Erythroblast (primary cell): ENCODE results near the gene COA7.
A peak's percentile ranks its signal among the peaks of the same experiment; 100 is the strongest.
"Not testable (repeated sequence)": the region's sequence is repeated elsewhere in the genome, so short reads cannot be mapped to it uniquely, and the experiment has no call there.

Experiments used
- DNase-seq, 2 experiments: peaks; one replicate each; lab custom pipeline; 2025; lab: John Stamatoyannopoulos, UW
- GATA1 ChIP-seq: IDR thresholded peaks from 2 replicates; pipeline ENCODE4 v1.6.1; 2011; ENCODE audit warnings: low read depth, mild to moderate bottlenecking, control low read depth, low read length, moderate library complexity
- POLR2A ChIP-seq: IDR thresholded peaks from 2 replicates; pipeline ENCODE4 v1.6.1; 2011; ENCODE audit warnings: mild to moderate bottlenecking, low read length

The COA7 gene

GRCh38 chr1:52697795-52698674, at the start of gene COA7:
TSS of gene COA7 (minus strand) at chr1:52698347. CDS start at chr1:52698326, 21 bp downstream.
- peak; percentile 84 to 87 for DNase-seq

DNA sequence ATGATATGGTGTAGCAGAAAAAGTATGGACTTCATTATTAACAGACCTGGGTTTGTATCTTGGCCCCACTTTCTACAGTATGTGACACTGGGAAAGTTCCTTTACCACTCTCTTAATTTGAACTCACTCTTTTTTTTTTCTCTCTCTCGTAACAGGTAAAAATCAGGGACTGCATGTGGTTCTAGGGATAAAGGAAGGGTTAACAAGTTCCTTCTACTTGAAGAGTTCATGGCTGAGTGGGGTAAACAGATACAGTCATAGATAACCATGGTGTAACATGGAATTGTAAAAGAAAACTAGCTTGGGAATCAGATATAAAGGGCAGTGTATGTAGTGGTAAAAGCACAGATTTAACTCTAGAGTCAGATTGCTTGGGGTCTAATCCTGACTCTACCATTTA, 49.3 kb upstream of the COA7 start:
- no peak for DNase-seq
- TF ChIP-seq POLR2A: no peak

More at GRCh38 chr1:52697795-52698674, at the start of gene COA7:
- no peak for TF ChIP-seq GATA1
- TF ChIP-seq POLR2A: peak; percentile 60

- no peak for TF ChIP-seq GATA1
- TF ChIP-seq POLR2A: no peak
Observed at GRCh38 chr1:52746189-52746588, 48.0 kb upstream of the COA7 start.

GRCh38 chr1:52741259-52741658, 43.1 kb upstream of the COA7 start:
- TF ChIP-seq GATA1 (no peak), POLR2A (no peak)
- no peak for DNase-seq

More at GRCh38 chr1:52746189-52746588, 48.0 kb upstream of the COA7 start:
- DNase-seq: no peak

DNA sequence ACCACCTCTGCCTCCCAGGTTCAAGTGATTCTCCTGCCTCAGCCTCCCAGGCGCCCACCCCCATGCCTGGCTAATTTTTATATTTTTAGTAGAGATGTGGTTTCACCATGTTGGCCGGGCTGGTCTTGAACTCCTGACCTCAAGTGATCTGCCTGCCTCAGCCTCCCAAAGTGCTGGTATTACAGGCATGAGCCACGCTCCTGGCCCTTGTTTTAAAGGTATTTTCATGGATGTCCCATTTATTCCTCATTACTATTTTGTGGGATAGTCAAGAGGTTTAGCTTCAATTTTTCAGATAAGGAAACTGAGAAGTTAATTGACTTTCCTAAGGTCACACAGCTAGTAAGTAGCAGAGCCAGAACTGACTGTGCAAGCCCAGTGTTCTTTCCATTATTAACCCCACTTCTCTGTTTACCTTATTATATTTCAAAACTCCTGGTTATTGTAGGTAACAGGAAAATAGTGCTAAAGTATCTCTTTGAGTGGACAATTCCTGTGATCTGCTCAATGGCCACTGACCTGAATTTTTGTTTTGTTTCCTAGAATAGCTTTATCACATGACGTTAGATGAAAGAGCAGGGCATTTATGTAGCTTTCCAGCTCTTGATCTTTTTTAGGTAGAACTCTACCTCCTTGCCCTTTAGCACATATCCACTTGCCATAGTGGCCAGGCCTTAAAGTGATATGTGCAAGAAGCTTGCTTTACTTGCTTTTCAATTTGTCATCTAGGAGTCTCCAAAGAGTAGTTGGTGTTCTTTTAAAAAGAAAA, 41.7 kb upstream of the COA7 start:
- no peak for DNase-seq
- TF ChIP-seq POLR2A: no peak
- TF ChIP-seq GATA1: no peak

DNA sequence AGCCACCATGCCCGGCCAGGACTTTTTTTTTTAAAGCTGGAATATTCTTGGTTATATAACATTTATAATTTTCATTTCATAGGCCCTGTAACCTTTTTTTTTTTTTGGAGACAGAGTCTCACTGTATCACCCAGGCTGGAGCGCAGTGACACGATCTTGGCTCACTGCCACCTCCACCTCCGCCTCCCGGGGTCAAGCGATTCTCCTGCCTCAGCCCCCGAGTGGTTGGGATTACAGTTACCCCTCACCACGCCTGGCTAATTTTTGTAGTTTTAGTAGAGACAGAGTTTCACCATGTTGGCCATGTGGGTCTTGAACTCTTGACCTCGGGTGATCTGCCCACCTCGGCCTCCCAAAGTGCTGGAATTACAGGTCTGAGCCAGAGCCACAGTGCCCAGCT, 40.7 kb upstream of the COA7 start:
- TF ChIP-seq POLR2A: no peak
- TF ChIP-seq GATA1: no peak
- no peak for DNase-seq

DNA sequence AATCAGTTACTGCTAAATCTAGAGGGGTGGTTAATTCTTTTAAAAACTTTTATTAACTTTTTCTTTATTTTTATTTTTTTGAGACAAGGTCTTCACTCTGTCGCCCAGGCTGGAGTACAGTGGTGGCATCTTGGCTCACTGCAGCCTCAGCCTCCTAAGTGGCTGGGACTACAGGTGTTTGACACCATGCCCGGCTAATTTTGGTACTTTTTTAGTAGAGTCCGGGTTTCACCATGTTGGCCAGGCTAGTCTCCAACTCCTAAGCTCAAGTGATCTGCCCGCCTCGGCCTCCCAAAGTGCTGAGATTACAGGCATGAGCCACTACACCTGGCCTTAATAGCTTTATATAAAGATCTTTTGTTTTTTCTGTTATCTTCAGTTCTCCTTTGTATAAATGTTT, 40.0 kb upstream of the COA7 start:
- DNase-seq: no peak
- TF ChIP-seq GATA1: no peak
- TF ChIP-seq POLR2A: no peak

DNA sequence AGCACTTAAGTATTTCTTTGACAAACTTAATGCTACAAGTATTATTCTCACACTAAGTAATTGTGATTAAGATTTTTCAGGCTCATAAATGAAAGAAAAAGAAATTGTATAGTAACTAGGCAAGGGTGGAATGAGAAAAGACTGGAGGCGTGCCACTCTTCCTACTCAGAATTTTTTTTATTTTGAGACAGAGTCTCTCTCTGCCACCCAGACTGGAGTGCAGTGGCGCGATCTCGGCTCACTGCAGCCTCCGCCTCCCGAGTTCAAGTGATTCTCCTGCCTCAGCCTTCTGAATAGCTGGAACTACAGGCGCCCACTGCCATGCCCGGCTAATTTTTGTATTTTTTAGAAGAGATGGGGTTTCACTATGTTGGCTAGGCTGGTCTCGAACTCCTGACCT, 37.2 kb upstream of the COA7 start:
- DNase-seq: not testable (repeated sequence)

DNA sequence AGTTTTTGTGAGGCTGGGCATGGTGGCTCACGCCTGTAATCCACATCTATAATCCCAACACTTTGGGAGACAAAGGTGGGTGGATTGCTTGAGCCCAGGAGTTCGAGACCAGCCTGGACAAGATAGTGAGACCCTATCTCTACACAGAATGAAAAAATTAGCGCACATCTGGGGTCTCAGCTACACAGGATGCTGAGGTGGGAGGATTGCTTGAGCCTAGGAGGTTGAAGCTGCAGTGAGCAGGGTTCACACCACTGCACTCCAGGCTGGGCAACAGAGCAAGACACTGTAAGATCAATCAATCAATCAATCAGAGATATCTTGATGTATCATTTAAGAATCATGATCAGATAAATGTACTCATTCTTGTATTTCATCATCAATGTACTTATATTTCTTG, 35.2 kb upstream of the COA7 start:
- no peak for TF ChIP-seq GATA1
- no peak for TF ChIP-seq POLR2A
- DNase-seq: no peak

DNA sequence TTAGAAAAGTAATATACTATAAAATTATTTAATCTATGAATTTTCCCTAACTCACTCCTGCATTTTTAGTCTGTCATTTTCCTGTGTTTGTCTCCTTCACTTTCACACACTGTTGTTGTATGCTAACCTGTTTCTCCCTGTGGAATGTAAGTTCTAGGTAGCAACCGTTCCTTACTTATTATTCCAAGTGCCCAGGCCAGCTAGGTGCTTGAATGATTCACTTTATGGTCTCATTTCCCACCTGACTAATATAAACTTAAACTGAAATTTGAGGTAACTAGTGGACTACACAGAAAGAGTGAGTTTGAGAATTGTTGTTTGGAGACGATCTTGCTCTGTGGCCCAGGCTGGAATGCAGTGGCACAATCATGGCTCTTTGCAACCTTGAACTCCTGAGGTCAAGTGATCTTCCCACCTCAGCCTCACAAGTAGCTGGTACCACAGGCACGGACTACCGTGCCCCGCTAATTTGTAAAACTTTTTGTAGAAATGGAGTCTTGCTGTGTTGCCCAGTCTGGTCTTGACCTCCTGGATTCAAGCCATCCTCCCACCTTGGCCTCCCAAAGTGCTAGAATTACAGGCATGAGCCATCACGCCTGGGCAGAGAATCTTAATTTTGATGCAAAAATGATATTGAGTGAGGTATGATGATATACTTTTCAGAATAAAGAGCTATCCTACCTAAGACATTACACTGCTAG, 30.0 kb upstream of the COA7 start:
- DNase-seq: no peak
- TF ChIP-seq GATA1 (no peak), POLR2A (no peak)

DNA sequence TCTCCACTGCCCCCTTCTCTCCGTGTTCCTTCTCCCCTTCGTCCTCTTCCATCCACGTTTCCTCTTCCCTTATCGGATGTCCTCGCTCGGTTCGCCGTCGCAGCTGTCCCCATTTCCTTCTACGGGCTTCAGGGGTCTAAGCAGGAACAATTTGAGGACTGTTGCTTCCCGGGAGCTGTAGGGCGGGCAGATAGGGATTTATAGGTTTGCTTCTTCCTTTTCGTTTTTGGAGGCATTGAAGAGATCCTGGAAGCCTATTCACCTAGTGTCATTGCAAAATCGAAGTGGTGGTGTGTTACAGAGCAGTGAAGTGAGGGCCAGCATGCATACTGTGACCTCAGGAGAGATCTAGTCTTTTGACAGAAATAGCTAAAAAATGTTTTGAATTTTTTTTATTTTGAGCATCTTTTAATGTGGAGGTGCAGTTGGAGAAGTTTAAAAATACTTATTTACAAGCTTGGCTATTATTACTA, 29.0 kb upstream of the COA7 start:
- no peak for TF ChIP-seq POLR2A
- no peak for TF ChIP-seq GATA1
- peak; percentile 23 to 48 for DNase-seq

GRCh38 chr1:52726265-52727113, 28.3 kb upstream of the COA7 start, which contains the start of gene ZYG11B:
TSS of gene ZYG11B (plus strand) at chr1:52726453. CDS start at chr1:52726654, 201 bp downstream.
- no peak for TF ChIP-seq GATA1
- peak; percentile 47 for TF ChIP-seq POLR2A

GRCh38 chr1:52725903-52726264, 27.7 kb upstream of the COA7 start:
- DNase-seq: no peak

More at GRCh38 chr1:52726265-52727113, 28.3 kb upstream of the COA7 start, which contains the start of gene ZYG11B:
- peak; percentile 82 to 84 for DNase-seq

More at GRCh38 chr1:52725903-52726264, 27.7 kb upstream of the COA7 start:
- TF ChIP-seq GATA1: no peak
- TF ChIP-seq POLR2A: no peak
